ENCODE measurements around the gene KCNH1. TPM values are rescaled to one million over a fixed set of nuclear protein-coding genes. Genes with fewer than 3 reads are reported as not detected.

Gene KCNH1
- total RNA-seq, 2 donors from 2014 or later: 0.68 to 1.2 TPM

DNA sequence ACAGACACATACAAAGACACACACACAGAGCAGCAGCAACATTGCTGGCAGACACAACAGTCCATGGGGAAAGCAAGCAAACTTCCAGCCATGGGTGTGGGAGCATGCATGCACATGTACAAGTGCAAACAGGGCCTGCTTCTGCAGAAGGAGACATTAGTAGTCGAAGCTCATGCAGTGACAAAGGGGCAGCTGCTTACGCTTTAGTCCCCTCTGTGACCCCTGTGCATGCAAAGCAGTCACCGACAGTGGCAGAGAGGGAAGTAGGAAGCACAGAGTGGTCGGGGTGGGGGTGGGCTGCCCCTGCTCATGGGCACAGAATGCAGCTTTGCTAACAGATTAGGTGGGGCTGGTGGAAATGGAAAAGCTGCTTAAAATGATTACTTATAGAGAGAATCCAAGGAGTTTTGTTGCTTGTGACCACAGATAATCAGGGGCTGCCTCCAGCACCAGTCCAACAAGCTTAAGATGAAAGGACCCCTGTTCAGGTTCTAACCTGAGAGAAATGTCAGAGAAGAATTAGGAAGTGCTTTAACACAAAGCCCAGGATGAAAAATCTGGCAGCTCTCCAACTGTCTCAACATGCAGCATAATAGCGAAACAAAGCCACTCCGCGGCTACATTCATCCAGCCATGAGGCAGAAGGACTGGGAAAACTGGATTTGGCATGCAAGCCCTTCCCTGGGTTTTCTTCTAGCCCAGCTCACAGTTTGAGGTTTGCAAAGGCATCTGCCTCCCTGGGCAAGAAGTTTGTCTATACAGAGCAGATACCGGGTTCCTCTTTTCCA lies 378.9 kb downstream of the KCNH1 start:
- H3K36me3 ChIP-seq: no peaks in the 10 kb centered on the region
- H3K4me3 ChIP-seq: no peak overlapping the region
- intact Hi-C loops (cut with DNase I): no loop called here
- H3K4me1 ChIP-seq (replicated peaks): no peaks in the 10 kb centered on the region
- no peak for TF ChIP-seq CTCF (IDR thresholded peaks at IDR 0.05)
- TF ChIP-seq POLR2AphosphoS5 (IDR thresholded peaks at IDR 0.05): no peak
- H3K9me3 ChIP-seq: no peaks in the 10 kb centered on the region
- WGBS: 39% methylated on average over 8 of the region's 8 CpGs
- no peaks in the 10 kb centered on the region for H3K27me3 ChIP-seq (replicated peaks; ENCODE audit: insufficient read depth)
- peak; percentile 52 for DNase-seq (ENCODE audit: low spot score)
- no peak overlapping the region for H3K27ac ChIP-seq

DNA sequence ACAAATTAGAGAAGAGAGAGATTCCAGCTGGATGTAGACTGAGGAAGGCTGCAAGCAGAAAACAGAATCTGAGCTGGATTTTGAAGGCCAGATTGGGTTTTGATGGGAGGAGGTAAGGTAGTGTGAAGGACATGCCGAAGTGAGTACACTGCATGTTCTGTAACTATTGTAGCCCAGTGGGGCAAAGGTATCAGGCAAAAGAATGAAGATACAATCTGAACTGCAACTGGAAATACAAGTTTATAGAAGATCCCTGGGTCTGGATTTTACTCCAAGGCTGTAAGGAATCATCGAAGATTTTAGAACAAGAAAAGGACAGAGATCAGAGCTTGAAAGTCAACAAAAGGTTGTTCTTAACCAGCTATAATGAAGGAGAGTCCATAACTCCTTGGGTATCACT lies 382.0 kb downstream of the KCNH1 start:
- DNase-seq (ENCODE audit: low spot score): no peak
- no peak for TF ChIP-seq CTCF (IDR thresholded peaks at IDR 0.05)
- 44% methylated on average over 2 of the region's 2 CpGs for WGBS

DNA sequence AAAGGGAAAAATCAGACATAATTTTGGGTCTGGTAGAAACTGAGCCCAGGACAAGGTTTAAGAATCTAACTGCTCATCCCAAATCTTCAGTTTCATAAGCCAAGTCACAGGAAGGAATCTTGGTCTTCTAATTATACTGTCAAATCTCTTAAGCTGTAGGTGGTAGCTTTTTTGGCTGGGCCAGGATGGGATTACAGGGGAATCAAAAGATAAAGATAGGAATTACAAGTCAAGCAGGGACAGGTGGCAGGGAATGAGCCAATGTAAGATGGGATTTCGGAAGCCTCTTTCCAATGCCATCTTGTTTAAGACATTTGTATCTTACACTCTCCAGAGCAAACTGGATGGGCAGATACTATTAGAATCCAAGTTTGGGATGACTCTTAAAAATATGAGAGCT lies 383.5 kb downstream of the KCNH1 start:
- TF ChIP-seq POLR2A (IDR thresholded peaks at IDR 0.05) (no peak), CTCF (IDR thresholded peaks at IDR 0.05) (no peak), POLR2AphosphoS5 (IDR thresholded peaks at IDR 0.05) (no peak)
- no peaks in the 10 kb centered on the region for H3K27me3 ChIP-seq (replicated peaks; ENCODE audit: insufficient read depth)
- no peak overlapping the region for H3K4me3 ChIP-seq
- intact Hi-C loops (cut with DNase I): no loop called here
- DNase-seq (ENCODE audit: low spot score): no peak
- no peaks in the 10 kb centered on the region for H3K4me1 ChIP-seq (replicated peaks)
- no peak overlapping the region for H3K27ac ChIP-seq
- WGBS: 93% methylated on average over 1 of the region's 1 CpG
- no peaks in the 10 kb centered on the region for H3K36me3 ChIP-seq
- H3K9me3 ChIP-seq: no peaks in the 10 kb centered on the region

More for the DNA sequence above, 382.0 kb downstream of the KCNH1 start:
- Histone ChIP-seq H3K4me3 (no peak overlapping the region), H3K36me3 (no peaks in the 10 kb centered on the region), H3K27me3 (replicated peaks; ENCODE audit: insufficient read depth) (no peaks in the 10 kb centered on the region), H3K27ac (no peak overlapping the region), H3K4me1 (replicated peaks) (no peaks in the 10 kb centered on the region), H3K9me3 (no peaks in the 10 kb centered on the region)
- intact Hi-C loops (cut with DNase I): no loop called here

GRCh38 chr1:210748796-210749195 lies 385.2 kb downstream of the KCNH1 start:
- no peaks in the 10 kb centered on the region for H3K9me3 ChIP-seq
- DNase-seq (ENCODE audit: low spot score): no peak
- H3K4me1 ChIP-seq (replicated peaks): no peaks in the 10 kb centered on the region
- TF ChIP-seq POLR2AphosphoS5 (IDR thresholded peaks at IDR 0.05) (no peak), CTCF (IDR thresholded peaks at IDR 0.05) (no peak), POLR2A (IDR thresholded peaks at IDR 0.05) (no peak)
- intact Hi-C loops (cut with DNase I): no loop called here
- no peaks in the 10 kb centered on the region for H3K36me3 ChIP-seq
- H3K27ac ChIP-seq: no peak overlapping the region
- no peaks in the 10 kb centered on the region for H3K27me3 ChIP-seq (replicated peaks; ENCODE audit: insufficient read depth)
- WGBS: 96% methylated on average over 3 of the region's 3 CpGs
- no peak overlapping the region for H3K4me3 ChIP-seq

- Histone ChIP-seq H3K9me3 (no peaks in the 10 kb centered on the region), H3K4me3 (no peak overlapping the region), H3K36me3 (no peaks in the 10 kb centered on the region), H3K27me3 (replicated peaks; ENCODE audit: insufficient read depth) (no peaks in the 10 kb centered on the region), H3K27ac (no peak overlapping the region), H3K4me1 (replicated peaks) (no peaks in the 10 kb centered on the region)
- 61% methylated on average over 6 of the region's 6 CpGs for whole genome bisulfite sequencing
- no peak for DNase-seq (ENCODE audit: low spot score)
- TF ChIP-seq CTCF (IDR thresholded peaks at IDR 0.05) (no peak), POLR2A (IDR thresholded peaks at IDR 0.05) (no peak), POLR2AphosphoS5 (IDR thresholded peaks at IDR 0.05) (no peak)
- intact Hi-C loops (cut with DNase I): no loop called here
Measured at GRCh38 chr1:210747890-210748289, 386.1 kb downstream of the KCNH1 start.

Data from prostate gland (tissue), 2 donors.